Mucosa of rectum (tissue), 2 donors: ENCODE results near the gene SGMS2.
"Not testable (repeated sequence)": the region's sequence is repeated elsewhere in the genome, so short reads cannot be mapped to it uniquely, and the experiment has no call there.

Experiments used
- H3K27ac ChIP-seq, 2 donors: one replicate each; pipeline ENCODE4 v1.7.0; 2013; ENCODE audit warnings: inconsistent platforms in 2 of 2, low read depth in 2 of 2, low read length in 2 of 2
- H3K27me3 ChIP-seq, 2 donors: one replicate each; pipeline ENCODE4 v1.7.0; 2013; ENCODE audit warnings: low read length in 2 of 2; ENCODE audit not compliant: control insufficient read depth in 2 of 2, insufficient read depth in 2 of 2
- H3K36me3 ChIP-seq, 2 donors: one replicate each; pipeline ENCODE4 v1.7.0; 2013; ENCODE audit warnings: low read length in 2 of 2; ENCODE audit not compliant: control insufficient read depth in 2 of 2, insufficient read depth in 2 of 2
- H3K4me1 ChIP-seq, 2 donors: one replicate each; pipeline ENCODE4 v1.7.0; 2013; ENCODE audit warnings: low read length in 2 of 2, mild to moderate bottlenecking in 1 of 2; ENCODE audit not compliant: control insufficient read depth in 2 of 2, insufficient read depth in 2 of 2
- H3K4me3 ChIP-seq, 2 donors: one replicate each; pipeline ENCODE4 v1.7.0; 2013; ENCODE audit warnings: low read length in 2 of 2
- H3K9ac ChIP-seq, 2 donors: one replicate each; pipeline ENCODE4 v1.7.0; 2013; ENCODE audit warnings: low read length in 2 of 2, low read depth in 1 of 2, mild to moderate bottlenecking in 1 of 2
- H3K9me3 ChIP-seq, 2 donors: one replicate each; pipeline ENCODE4 v1.7.0; 2013; ENCODE audit warnings: low read length in 2 of 2; ENCODE audit not compliant: control insufficient read depth in 2 of 2
- donor health status: healthy.
- donor health status: Normal muscosa, but diverticular disease.

The SGMS2 gene

GRCh38 chr4:107926875-107927274 lies 102.1 kb downstream of the SGMS2 start:
- H3K4me1 ChIP-seq, H3K36me3 ChIP-seq, H3K4me3 ChIP-seq, H3K9me3 ChIP-seq, H3K27me3 ChIP-seq, H3K27ac ChIP-seq, H3K9ac ChIP-seq: not testable (repeated sequence)

GRCh38 chr4:107930821-107931774 lies 106.4 kb downstream of the SGMS2 start, which contains the start of gene CYP2U1:
CYP2U1 (plus strand) TSS chr4:107931549; CDS start chr4:107931644, 95 bp downstream.
- H3K36me3 ChIP-seq, result no peaks in the 10 kb centered on the region
- H3K9ac ChIP-seq, result peak within 1 kb of the TSS; percentile 69 to 74
- H3K27me3 ChIP-seq, result no peaks in the 10 kb centered on the region
- no peaks in the 10 kb centered on the region for H3K9me3 ChIP-seq
- H3K4me3 ChIP-seq, result peak within 1 kb of the TSS; percentile 65 to 94
- peak within 1 kb of the TSS; percentile 12 to 77 for H3K27ac ChIP-seq
- H3K4me1 ChIP-seq, result peaks cover 7 to 12% of the 10 kb centered on the region in 2 donors

GRCh38 chr4:107931775-107932321 lies 107.1 kb downstream of the SGMS2 start:
- Histone ChIP-seq H3K27ac (peak overlapping the region in 1 of 2 donors; percentile 77), H3K9me3 (no peaks in the 10 kb centered on the region), H3K9ac (peak overlapping the region; percentile 65 to 69), H3K36me3 (no peaks in the 10 kb centered on the region), H3K27me3 (no peaks in the 10 kb centered on the region), H3K4me1 (peaks cover 7 to 12% of the 10 kb centered on the region in 2 donors), H3K4me3 (peak overlapping the region; percentile 65 to 94)

GRCh38 chr4:107935246-107935645 lies 110.5 kb downstream of the SGMS2 start:
- Histone ChIP-seq H3K4me3 (no peak overlapping the region), H3K4me1 (peaks cover 7 to 12% of the 10 kb centered on the region in 2 donors), H3K9ac (no peak overlapping the region)

GRCh38 chr4:107937040-107937439 lies 112.3 kb downstream of the SGMS2 start:
- no peaks in the 10 kb centered on the region for H3K27me3 ChIP-seq
- no peaks in the 10 kb centered on the region for H3K36me3 ChIP-seq
- H3K27ac ChIP-seq, result no peak overlapping the region
- H3K9me3 ChIP-seq, result no peaks in the 10 kb centered on the region
- H3K9ac ChIP-seq, result no peak overlapping the region
- H3K4me3 ChIP-seq, result no peak overlapping the region
- peaks cover under 1 to 3% of the 10 kb centered on the region in 2 donors for H3K4me1 ChIP-seq

More at GRCh38 chr4:107935246-107935645, 110.5 kb downstream of the SGMS2 start:
- no peaks in the 10 kb centered on the region for H3K36me3 ChIP-seq
- H3K27me3 ChIP-seq, result no peaks in the 10 kb centered on the region
- H3K27ac ChIP-seq, result no peak overlapping the region
- H3K9me3 ChIP-seq, result no peaks in the 10 kb centered on the region

GRCh38 chr4:107939307-107939706 lies 114.6 kb downstream of the SGMS2 start:
- H3K9me3 ChIP-seq, result no peaks in the 10 kb centered on the region
- H3K27ac ChIP-seq, result no peak overlapping the region
- H3K36me3 ChIP-seq, result no peaks in the 10 kb centered on the region
- no peak overlapping the region for H3K4me3 ChIP-seq
- no peak overlapping the region for H3K9ac ChIP-seq
- no peaks in the 10 kb centered on the region for H3K4me1 ChIP-seq
- no peaks in the 10 kb centered on the region for H3K27me3 ChIP-seq

- Histone ChIP-seq H3K36me3 (peaks cover 0 to 2% of the 10 kb centered on the region in 2 donors), H3K4me3 (no peak overlapping the region), H3K27ac (no peak overlapping the region), H3K27me3 (no peaks in the 10 kb centered on the region), H3K4me1 (no peaks in the 10 kb centered on the region), H3K9me3 (no peaks in the 10 kb centered on the region), H3K9ac (no peak overlapping the region)
Measured at GRCh38 chr4:107945809-107946208, 121.1 kb downstream of the SGMS2 start.

- peaks cover 2 to 3% of the 10 kb centered on the region in 2 donors for H3K36me3 ChIP-seq
- no peak overlapping the region for H3K9ac ChIP-seq
- H3K27me3 ChIP-seq, result no peaks in the 10 kb centered on the region
- H3K4me1 ChIP-seq, result no peaks in the 10 kb centered on the region
- no peak overlapping the region for H3K4me3 ChIP-seq
- peaks cover 0 to 5% of the 10 kb centered on the region in 2 donors for H3K9me3 ChIP-seq
- no peak overlapping the region for H3K27ac ChIP-seq
Measured at GRCh38 chr4:107950746-107951540, 126.2 kb downstream of the SGMS2 start.

- no peak overlapping the region for H3K9ac ChIP-seq
- no peak overlapping the region for H3K4me3 ChIP-seq
- peaks cover 2 to 3% of the 10 kb centered on the region in 2 donors for H3K36me3 ChIP-seq
- no peaks in the 10 kb centered on the region for H3K4me1 ChIP-seq
- no peak overlapping the region for H3K27ac ChIP-seq
- H3K9me3 ChIP-seq, result peaks cover 0 to 5% of the 10 kb centered on the region in 2 donors
- H3K27me3 ChIP-seq, result no peaks in the 10 kb centered on the region
Measured at GRCh38 chr4:107951551-107951950, 126.8 kb downstream of the SGMS2 start.
